Stimulated activated effector memory CD8-positive, alpha-beta T cell treated with anti-CD3 and anti-CD28 coated beads, Interleukin-12 subunit alpha, Interleukin-12 subunit beta, amount 100 ng/mL, for 72 hours (primary cell): ENCODE results near the gene CAMK2B.
"Not testable (repeated sequence)": the region's sequence is repeated elsewhere in the genome, so short reads cannot be mapped to it uniquely, and the experiment has no call there.

Experiments
- ATAC-seq: fragments of 150-1000 bp; cut with Tn5 transposase; 2 replicates; pipeline ENCODE4 v1.10.0; 2021
- DNase-seq, 2 donors: peaks; one replicate each; pipeline ENCODE4 v3.0.0; 2021 to 2022; ENCODE audit warnings: low spot score in 2 of 2
- H3K27ac Mint-ChIP-seq: one replicate; pipeline ENCODE4 v1.8.0; 2022; ENCODE audit warnings: mild to moderate bottlenecking, mixed read lengths
- H3K36me3 Mint-ChIP-seq: one replicate; pipeline ENCODE4 v1.8.0; 2022; ENCODE audit warnings: mild to moderate bottlenecking, mixed read lengths
- H3K4me1 Mint-ChIP-seq: one replicate; pipeline ENCODE4 v1.8.0; 2022; ENCODE audit warnings: mixed read lengths
- H3K4me3 Mint-ChIP-seq: one replicate; pipeline ENCODE4 v1.8.0; 2022; ENCODE audit warnings: mild to moderate bottlenecking, mixed read lengths
- H3K9me3 Mint-ChIP-seq: one replicate; pipeline ENCODE4 v1.8.0; 2022; ENCODE audit warnings: mixed read lengths

CAMK2B gene

GRCh38 chr7:44212018-44212417 lies 113.4 kb downstream of the CAMK2B start:
- Mint-ChIP-seq H3K9me3 (no peaks in the 10 kb centered on the region), H3K36me3 (peaks cover 64% of the 10 kb centered on the region), H3K27ac (no peak overlapping the region), H3K4me1 (peaks cover 5% of the 10 kb centered on the region), H3K4me3 (no peak overlapping the region)
- ATAC-seq = no peak
- DNase-seq = no peak

GRCh38 chr7:44211126-44211675 lies 114.2 kb downstream of the CAMK2B start:
- H3K9me3 Mint-ChIP-seq = no peaks in the 10 kb centered on the region
- H3K27ac Mint-ChIP-seq = no peak overlapping the region
- ATAC-seq (no peak), DNase-seq (no peak)
- peaks cover 9% of the 10 kb centered on the region for H3K4me1 Mint-ChIP-seq
- peaks cover 73% of the 10 kb centered on the region for H3K36me3 Mint-ChIP-seq
- no peak overlapping the region for H3K4me3 Mint-ChIP-seq

- DNase-seq (no peak), ATAC-seq (no peak)
- H3K36me3 Mint-ChIP-seq = peaks cover 83% of the 10 kb centered on the region
- no peaks in the 10 kb centered on the region for H3K9me3 Mint-ChIP-seq
- peaks cover 15% of the 10 kb centered on the region for H3K4me1 Mint-ChIP-seq
- H3K4me3 Mint-ChIP-seq = no peak overlapping the region
- H3K27ac Mint-ChIP-seq = peak overlapping the region; percentile 61
Observed at GRCh38 chr7:44210107-44210506, 115.3 kb downstream of the CAMK2B start.

- no peak overlapping the region for H3K27ac Mint-ChIP-seq
- ATAC-seq (no peak), DNase-seq (no peak)
- peaks cover 97% of the 10 kb centered on the region for H3K36me3 Mint-ChIP-seq
- no peaks in the 10 kb centered on the region for H3K9me3 Mint-ChIP-seq
- H3K4me3 Mint-ChIP-seq = no peak overlapping the region
- peaks cover 24% of the 10 kb centered on the region for H3K4me1 Mint-ChIP-seq
Observed at GRCh38 chr7:44208085-44208484, 117.3 kb downstream of the CAMK2B start.

GRCh38 chr7:44206008-44206407 lies 119.4 kb downstream of the CAMK2B start:
- H3K4me3 Mint-ChIP-seq = no peak overlapping the region
- H3K4me1 Mint-ChIP-seq = peaks cover 39% of the 10 kb centered on the region
- H3K9me3 Mint-ChIP-seq = no peaks in the 10 kb centered on the region
- peaks cover 76% of the 10 kb centered on the region for H3K36me3 Mint-ChIP-seq
- H3K27ac Mint-ChIP-seq = no peak overlapping the region
- ATAC-seq = no peak
- DNase-seq = no peak

- DNase-seq (no peak), ATAC-seq (no peak)
- no peaks in the 10 kb centered on the region for H3K9me3 Mint-ChIP-seq
- H3K4me1 Mint-ChIP-seq = peaks cover 39% of the 10 kb centered on the region
- H3K4me3 Mint-ChIP-seq = peak overlapping the region; percentile 79
- peaks cover 34% of the 10 kb centered on the region for H3K36me3 Mint-ChIP-seq
- H3K27ac Mint-ChIP-seq = peak overlapping the region; percentile 83
Observed at GRCh38 chr7:44201813-44202212, 123.6 kb downstream of the CAMK2B start.

GRCh38 chr7:44200699-44201461 lies 124.5 kb downstream of the CAMK2B start, which contains the start of gene YKT6:
Gene YKT6, plus strand, starts transcription at chr7:44200978. Its CDS starts 158 bp downstream, at chr7:44201136.
- H3K27ac Mint-ChIP-seq = peak within 1 kb of the TSS; percentile 83
- no peaks in the 10 kb centered on the region for H3K9me3 Mint-ChIP-seq
- peak; percentile 100 for ATAC-seq
- H3K4me3 Mint-ChIP-seq = peak within 1 kb of the TSS; percentile 79
- H3K36me3 Mint-ChIP-seq = peaks cover 25% of the 10 kb centered on the region
- peak; percentile 74 to 94 for DNase-seq
- peaks cover 35% of the 10 kb centered on the region for H3K4me1 Mint-ChIP-seq

GRCh38 chr7:44200163-44200562 lies 125.2 kb downstream of the CAMK2B start:
- H3K9me3 Mint-ChIP-seq, DNase-seq, ATAC-seq, H3K27ac Mint-ChIP-seq: not testable (repeated sequence)
- peak overlapping the region; percentile 79 for H3K4me3 Mint-ChIP-seq
- peaks cover 30% of the 10 kb centered on the region for H3K4me1 Mint-ChIP-seq
- H3K36me3 Mint-ChIP-seq = peaks cover 18% of the 10 kb centered on the region

- Mint-ChIP-seq H3K4me1 (peaks cover 18% of the 10 kb centered on the region), H3K27ac (no peak overlapping the region), H3K4me3 (no peak overlapping the region), H3K36me3 (no peaks in the 10 kb centered on the region), H3K9me3 (no peaks in the 10 kb centered on the region)
- DNase-seq = no peak
- ATAC-seq = no peak
Observed at GRCh38 chr7:44197474-44197873, 127.9 kb downstream of the CAMK2B start.

- H3K4me3 Mint-ChIP-seq = no peak overlapping the region
- DNase-seq = peak in 1 of 2 donors; percentile 64
- H3K27ac Mint-ChIP-seq = no peak overlapping the region
- ATAC-seq = no peak
- no peaks in the 10 kb centered on the region for H3K9me3 Mint-ChIP-seq
- H3K36me3 Mint-ChIP-seq = no peaks in the 10 kb centered on the region
- H3K4me1 Mint-ChIP-seq = peaks cover 8% of the 10 kb centered on the region
Observed at GRCh38 chr7:44196450-44196872, 128.9 kb downstream of the CAMK2B start.

- Mint-ChIP-seq H3K4me1 (peaks cover 7% of the 10 kb centered on the region), H3K36me3 (no peaks in the 10 kb centered on the region), H3K27ac (no peak overlapping the region), H3K4me3 (no peak overlapping the region), H3K9me3 (no peaks in the 10 kb centered on the region)
- no peak for DNase-seq
- ATAC-seq = no peak
Observed at GRCh38 chr7:44195889-44196288, 129.5 kb downstream of the CAMK2B start.

GRCh38 chr7:44194562-44195145 lies 130.7 kb downstream of the CAMK2B start:
- Mint-ChIP-seq H3K36me3 (no peaks in the 10 kb centered on the region), H3K4me1 (peaks cover 7% of the 10 kb centered on the region), H3K4me3 (no peak overlapping the region), H3K9me3 (no peaks in the 10 kb centered on the region), H3K27ac (no peak overlapping the region)
- no peak for DNase-seq
- no peak for ATAC-seq

- ATAC-seq = peak; percentile 69
Observed at GRCh38 chr7:44194069-44194468, 131.3 kb downstream of the CAMK2B start.

GRCh38 chr7:44193011-44193802 lies 132.2 kb downstream of the CAMK2B start:
- H3K9me3 Mint-ChIP-seq = no peaks in the 10 kb centered on the region
- no peak for DNase-seq
- H3K4me1 Mint-ChIP-seq = peaks cover 7% of the 10 kb centered on the region
- H3K36me3 Mint-ChIP-seq = no peaks in the 10 kb centered on the region
- ATAC-seq = peak; percentile 36
- no peak overlapping the region for H3K27ac Mint-ChIP-seq
- H3K4me3 Mint-ChIP-seq = no peak overlapping the region

More at GRCh38 chr7:44194069-44194468, 131.3 kb downstream of the CAMK2B start:
- Mint-ChIP-seq H3K4me3 (no peak overlapping the region), H3K27ac (no peak overlapping the region), H3K9me3 (no peaks in the 10 kb centered on the region), H3K36me3 (no peaks in the 10 kb centered on the region), H3K4me1 (peaks cover 7% of the 10 kb centered on the region)
- no peak for DNase-seq

GRCh38 chr7:44191171-44191570 lies 134.2 kb downstream of the CAMK2B start:
- Mint-ChIP-seq H3K9me3 (no peaks in the 10 kb centered on the region), H3K4me1 (peaks cover 7% of the 10 kb centered on the region), H3K27ac (no peak overlapping the region), H3K36me3 (no peaks in the 10 kb centered on the region), H3K4me3 (no peak overlapping the region)
- DNase-seq (no peak), ATAC-seq (no peak)
